ENCODE data around the gene SLC8A2.
A peak's percentile ranks its signal among the peaks of the same experiment; 100 is the strongest.

The SLC8A2 gene

DNA sequence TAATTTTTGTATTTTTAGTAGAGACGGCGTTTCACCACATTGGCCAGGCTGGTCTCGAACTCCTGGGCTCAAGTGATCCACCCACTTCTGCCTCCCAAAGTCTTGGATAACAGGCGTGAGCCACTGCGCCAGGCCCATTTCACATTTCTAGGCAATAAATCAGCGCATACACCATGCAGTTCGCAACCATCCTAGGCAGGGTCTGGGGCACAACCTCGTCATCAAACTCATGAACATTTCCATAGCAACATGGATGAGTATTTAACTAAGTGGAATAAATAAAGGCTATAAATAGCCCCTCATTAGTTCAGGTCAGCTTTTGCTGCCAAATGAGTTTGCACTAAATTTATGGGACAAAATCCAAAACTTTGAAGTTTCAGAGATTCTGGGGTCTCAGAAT lies 60.6 kb downstream of the SLC8A2 start:
- TF ChIP-seq SIN3A (IDR thresholded peaks at IDR 0.05; ENCODE audit: borderline replicate concordance, insufficient read depth, low read length): no peak
- TF ChIP-seq, protein P1, sequence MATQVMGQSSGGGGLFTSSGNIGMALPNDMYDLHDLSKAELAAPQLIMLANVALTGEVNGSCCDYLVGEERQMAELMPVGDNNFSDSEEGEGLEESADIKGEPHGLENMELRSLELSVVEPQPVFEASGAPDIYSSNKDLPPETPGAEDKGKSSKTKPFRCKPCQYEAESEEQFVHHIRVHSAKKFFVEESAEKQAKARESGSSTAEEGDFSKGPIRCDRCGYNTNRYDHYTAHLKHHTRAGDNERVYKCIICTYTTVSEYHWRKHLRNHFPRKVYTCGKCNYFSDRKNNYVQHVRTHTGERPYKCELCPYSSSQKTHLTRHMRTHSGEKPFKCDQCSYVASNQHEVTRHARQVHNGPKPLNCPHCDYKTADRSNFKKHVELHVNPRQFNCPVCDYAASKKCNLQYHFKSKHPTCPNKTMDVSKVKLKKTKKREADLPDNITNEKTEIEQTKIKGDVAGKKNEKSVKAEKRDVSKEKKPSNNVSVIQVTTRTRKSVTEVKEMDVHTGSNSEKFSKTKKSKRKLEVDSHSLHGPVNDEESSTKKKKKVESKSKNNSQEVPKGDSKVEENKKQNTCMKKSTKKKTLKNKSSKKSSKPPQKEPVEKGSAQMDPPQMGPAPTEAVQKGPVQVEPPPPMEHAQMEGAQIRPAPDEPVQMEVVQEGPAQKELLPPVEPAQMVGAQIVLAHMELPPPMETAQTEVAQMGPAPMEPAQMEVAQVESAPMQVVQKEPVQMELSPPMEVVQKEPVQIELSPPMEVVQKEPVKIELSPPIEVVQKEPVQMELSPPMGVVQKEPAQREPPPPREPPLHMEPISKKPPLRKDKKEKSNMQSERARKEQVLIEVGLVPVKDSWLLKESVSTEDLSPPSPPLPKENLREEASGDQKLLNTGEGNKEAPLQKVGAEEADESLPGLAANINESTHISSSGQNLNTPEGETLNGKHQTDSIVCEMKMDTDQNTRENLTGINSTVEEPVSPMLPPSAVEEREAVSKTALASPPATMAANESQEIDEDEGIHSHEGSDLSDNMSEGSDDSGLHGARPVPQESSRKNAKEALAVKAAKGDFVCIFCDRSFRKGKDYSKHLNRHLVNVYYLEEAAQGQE (IDR thresholded peaks at IDR 0.05; ENCODE audit: insufficient read depth in 1 of 2, low read depth in 2 of 2, low read length in 2 of 2): no peak
- TF ChIP-seq POLR2AphosphoS5 (IDR thresholded peaks at IDR 0.05; ENCODE audit: low read depth, low read length): no peak

DNA sequence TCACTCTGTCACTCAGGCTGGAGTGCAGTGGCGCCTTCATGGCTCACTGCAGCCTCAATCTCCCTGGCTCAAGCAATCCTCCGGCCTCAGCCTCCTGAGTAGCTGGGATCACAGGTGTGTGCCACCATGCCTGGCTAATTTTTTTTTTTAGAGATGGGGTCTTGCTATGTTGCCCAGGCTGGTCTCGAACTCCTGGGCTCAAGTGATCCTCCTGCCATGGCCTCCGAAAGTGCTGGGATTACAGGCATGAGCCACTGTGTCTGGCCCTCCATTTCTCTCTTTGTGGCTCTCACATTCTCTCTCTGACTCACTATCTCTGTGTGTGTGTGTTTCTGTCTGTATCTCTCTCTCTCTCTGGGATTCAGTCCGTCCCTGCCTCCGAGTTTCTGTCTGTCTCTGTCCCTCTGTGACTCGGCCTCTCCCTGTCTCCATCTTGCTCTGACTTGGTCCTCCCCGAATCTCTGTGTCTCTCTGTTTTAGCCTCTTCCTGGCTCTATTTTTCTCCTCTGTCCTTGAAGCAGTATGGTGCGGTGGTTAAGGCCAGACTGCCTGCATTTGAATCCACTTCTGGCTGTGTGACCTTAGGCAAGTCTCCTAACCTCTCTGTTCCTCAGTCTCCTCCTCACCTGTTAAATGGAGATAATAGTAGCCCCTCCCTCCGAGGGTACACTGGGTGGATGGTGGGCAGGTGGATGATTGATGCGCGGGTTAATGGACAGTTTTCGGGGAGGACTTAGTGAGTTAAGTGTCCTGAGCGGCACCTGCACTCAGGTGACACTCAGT lies 63.3 kb downstream of the SLC8A2 start:
- TF ChIP-seq SIN3A (IDR thresholded peaks at IDR 0.05; ENCODE audit: borderline replicate concordance, insufficient read depth, low read length) (no peak), FOXP2 (optimal IDR thresholded peaks at IDR 0.05; ENCODE audit: borderline replicate concordance, extremely low read depth, extremely low read length, insufficient read depth) (no peak), POLR2AphosphoS5 (IDR thresholded peaks at IDR 0.05; ENCODE audit: low read depth, low read length) (no peak), TAF1 (IDR thresholded peaks at IDR 0.05; ENCODE audit: borderline replicate concordance, insufficient read depth, low read length) (no peak)
- TF ChIP-seq, protein P1 (IDR thresholded peaks at IDR 0.05; ENCODE audit: insufficient read depth in 1 of 2, low read depth in 2 of 2, low read length in 2 of 2): no peak

DNA sequence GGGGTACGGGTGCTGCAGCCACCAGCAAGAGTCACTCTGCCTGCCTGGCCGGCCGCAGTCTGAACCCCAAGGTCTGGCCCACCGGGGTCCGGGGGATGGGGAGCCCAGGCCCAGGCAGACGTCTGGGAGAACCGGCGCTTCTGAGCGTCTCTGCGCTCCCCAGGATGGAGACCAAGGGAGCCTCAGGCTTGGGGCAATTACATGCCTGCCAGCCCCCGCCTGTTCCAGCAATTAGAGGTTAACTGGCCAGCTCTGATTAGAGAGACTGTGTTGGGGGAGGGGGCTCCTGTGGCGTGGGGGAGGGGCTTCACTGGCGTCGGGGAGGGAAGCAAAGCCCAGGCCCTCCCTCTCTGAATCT lies 64.3 kb downstream of the SLC8A2 start:
- TF ChIP-seq, protein P1 (IDR thresholded peaks at IDR 0.05; ENCODE audit: insufficient read depth in 1 of 2, low read depth in 2 of 2, low read length in 2 of 2): no peak
- no peak for TF ChIP-seq SIN3A (IDR thresholded peaks at IDR 0.05; ENCODE audit: borderline replicate concordance, insufficient read depth, low read length)
- TF ChIP-seq TAF1 (IDR thresholded peaks at IDR 0.05; ENCODE audit: borderline replicate concordance, insufficient read depth, low read length): no peak
- no peak for TF ChIP-seq FOXP2 (optimal IDR thresholded peaks at IDR 0.05; ENCODE audit: borderline replicate concordance, extremely low read depth, extremely low read length, insufficient read depth)
- TF ChIP-seq POLR2AphosphoS5 (IDR thresholded peaks at IDR 0.05; ENCODE audit: low read depth, low read length): no peak

DNA sequence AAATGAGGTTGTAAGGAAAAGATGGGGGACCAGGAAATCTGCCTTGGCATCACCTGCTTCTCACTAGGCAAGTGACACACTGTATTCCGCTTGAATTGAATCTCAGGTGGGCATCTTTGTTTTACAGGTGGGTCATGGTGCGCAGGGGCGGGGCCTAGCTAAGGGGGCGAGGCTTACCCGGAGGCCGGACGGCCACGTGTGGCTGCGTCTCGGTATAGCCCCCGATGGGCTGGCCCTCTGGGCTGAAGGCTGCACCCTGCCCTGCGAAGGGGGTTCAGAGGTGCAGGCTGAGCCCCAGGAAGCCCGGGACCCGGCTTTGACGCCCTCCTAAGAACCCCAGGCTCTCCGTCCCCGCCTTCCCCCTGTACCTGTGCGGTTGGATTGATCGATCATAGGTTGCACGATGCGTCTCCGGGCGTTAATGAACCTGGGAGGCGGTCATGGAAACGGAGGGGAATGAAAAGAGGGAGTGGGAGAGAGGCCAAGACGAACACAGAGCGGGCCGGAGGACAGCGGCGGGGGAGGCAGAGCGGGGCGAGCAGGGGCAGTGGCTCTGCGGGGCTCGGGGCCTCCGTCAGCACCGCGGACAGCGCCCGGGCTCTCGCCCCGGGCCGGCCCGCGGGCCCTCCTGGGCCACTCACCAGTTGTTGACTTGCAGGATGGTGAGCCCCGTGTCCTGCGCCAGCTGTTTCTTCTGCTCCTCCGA lies 64.8 kb downstream of the SLC8A2 start:
- TF ChIP-seq, protein P1 (IDR thresholded peaks at IDR 0.05; ENCODE audit: insufficient read depth in 1 of 2, low read depth in 2 of 2, low read length in 2 of 2): peak; percentile 79 to 92
- TF ChIP-seq SIN3A (IDR thresholded peaks at IDR 0.05; ENCODE audit: borderline replicate concordance, insufficient read depth, low read length): no peak
